Stimulated activated CD8-positive, alpha-beta memory T cell treated with anti-CD3 and anti-CD28 coated beads, Interleukin-12 subunit alpha, Interleukin-12 subunit beta, amount 100 ng/mL, for 1 hour (primary cell): ENCODE measurements around the gene TPI1.
"Not testable (repeated sequence)": the region's sequence is repeated elsewhere in the genome, so short reads cannot be mapped to it uniquely, and the experiment has no call there.

Experiments
- DNase-seq: peaks from one replicate; pipeline ENCODE4 v3.0.0-alpha.2; 2020; ENCODE audit warnings: low read depth

TPI1 gene

GRCh38 chr12:6847676-6848075 lies 19.7 kb upstream of the TPI1 start:
- DNase-seq, result no peak

DNA sequence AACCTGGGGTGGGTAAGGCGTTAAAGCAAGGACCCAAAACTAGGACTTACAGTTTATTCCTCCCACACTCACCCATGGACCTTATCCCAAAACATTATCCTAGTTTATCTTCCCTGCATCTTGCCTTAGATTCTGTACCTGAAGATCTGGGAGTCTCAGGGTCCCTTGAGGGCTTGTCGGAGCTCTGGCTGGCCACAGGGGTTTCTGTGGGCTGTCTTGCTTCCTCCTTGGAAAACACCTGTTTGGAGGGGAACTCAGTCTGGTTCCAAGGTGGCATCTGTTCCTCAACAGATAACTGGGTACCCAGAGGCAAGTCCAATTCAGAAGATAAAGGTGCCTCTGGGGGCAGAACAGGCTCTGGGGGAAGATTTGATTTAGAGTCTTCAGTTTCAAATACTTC lies 17.9 kb upstream of the TPI1 start:
- DNase-seq, result no peak

DNA sequence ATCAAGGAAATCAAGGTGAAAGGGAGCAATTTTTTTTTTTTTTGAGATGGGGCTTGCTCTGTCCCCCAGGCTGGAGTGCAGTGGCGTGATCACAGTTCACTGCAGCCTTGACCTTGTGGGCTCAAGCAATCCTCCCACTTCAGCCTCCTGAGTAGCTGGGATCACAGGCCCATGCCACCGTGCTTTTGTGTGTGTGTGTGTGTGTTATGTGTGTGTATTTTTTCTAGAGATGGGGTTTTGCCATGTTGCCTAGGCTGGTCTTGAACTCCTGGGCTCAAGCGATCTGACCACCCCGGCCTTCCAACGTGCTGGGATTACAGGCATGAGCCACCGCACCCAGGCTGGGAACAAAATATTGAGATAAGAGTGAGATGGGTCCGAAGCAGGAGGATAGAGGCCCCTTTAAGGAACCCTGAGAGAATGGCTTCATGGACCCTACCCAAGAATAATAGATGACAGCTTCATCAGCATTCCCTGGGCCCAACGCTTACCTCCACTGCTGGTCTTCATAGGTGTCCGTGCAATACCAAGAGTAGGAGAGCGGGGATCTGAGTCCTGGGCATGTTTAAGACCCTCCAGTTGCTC lies 17.3 kb upstream of the TPI1 start:
- no peak for DNase-seq

- no peak for DNase-seq
These were observed 16.6 kb upstream of the TPI1 start for GRCh38 chr12:6850796-6851152.

DNA sequence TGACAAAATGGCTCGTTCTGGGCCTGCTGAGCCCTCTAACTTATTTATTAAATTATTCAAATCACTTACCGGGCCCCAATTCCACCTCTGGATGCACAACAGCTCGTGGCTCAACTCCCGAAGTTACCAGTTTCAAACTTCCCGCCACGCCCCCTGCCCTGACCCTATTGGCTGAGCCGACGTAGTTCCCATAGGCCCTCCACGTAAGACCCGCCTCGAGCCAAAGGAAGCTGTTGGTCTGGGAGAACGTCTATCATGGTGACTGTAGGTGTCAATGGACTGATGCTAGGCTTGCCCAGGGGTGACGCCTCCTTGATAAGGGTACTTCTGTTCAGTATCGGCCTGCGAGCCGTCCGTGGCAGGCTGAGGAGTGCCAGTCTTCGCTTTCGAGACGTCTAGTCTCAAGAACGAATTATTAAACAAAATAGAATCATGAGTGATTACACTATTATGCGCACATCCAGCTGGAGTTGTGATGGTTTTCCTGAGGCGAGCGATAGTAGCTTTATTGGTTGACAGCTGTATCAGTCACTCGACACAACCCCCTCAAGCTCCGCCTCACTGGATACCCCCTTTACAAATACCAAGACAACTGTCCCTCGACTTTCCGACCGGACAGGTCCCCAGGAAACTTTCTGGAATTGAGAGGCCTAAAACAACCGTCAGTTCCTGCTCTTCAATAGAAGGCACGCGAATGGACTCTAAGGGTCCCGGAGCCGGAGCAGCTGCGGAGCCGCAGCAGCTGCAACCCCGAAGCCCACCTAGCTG lies 16.0 kb upstream of the TPI1 start, which contains the start of gene CDCA3:
Gene CDCA3, minus strand, starts transcription at position 134 of the 768 bp plus-strand sequence. CDS start 334 bp downstream, outside the sequence.
- peak; percentile 84 for DNase-seq

DNA sequence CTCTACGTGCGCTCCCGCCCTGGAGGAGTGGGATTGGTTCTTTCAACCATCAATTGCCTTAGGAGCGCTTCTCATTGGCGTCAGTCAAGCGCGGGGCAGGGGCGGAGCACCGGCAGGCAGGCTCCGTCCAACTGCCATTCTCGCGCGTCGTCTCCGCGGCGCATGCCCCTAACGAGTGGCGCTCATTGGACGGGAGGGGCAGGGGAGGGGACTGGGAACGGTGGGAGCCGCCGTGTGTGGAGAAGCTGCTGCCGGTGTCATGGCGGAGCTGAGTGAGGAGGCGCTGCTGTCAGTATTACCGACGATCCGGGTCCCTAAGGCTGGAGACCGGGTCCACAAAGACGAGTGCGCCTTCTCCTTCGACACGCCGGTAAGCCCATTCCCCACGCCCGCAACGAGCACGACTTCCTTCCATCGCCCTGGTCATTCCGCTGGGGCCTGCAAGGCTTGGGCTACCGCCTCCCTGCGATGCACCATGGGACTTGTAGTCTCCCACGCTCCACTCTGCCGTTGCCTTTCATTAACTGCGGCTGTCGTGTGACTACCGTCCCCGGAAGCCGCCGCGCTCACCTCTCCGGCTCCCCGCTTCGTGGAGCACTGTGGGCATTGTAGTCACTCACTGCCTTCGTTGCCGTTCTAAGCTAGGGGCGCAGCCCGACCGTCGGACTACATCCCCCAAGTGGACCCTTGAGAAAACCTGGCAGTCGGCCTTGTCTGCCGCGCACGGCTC lies 15.2 kb upstream of the TPI1 start, which contains the start of gene USP5:
Gene USP5, plus strand, starts transcription at position 230 of the 730 bp plus-strand sequence. Its CDS starts 30 bp downstream, at position 260.
- DNase-seq, result peak; percentile 96

DNA sequence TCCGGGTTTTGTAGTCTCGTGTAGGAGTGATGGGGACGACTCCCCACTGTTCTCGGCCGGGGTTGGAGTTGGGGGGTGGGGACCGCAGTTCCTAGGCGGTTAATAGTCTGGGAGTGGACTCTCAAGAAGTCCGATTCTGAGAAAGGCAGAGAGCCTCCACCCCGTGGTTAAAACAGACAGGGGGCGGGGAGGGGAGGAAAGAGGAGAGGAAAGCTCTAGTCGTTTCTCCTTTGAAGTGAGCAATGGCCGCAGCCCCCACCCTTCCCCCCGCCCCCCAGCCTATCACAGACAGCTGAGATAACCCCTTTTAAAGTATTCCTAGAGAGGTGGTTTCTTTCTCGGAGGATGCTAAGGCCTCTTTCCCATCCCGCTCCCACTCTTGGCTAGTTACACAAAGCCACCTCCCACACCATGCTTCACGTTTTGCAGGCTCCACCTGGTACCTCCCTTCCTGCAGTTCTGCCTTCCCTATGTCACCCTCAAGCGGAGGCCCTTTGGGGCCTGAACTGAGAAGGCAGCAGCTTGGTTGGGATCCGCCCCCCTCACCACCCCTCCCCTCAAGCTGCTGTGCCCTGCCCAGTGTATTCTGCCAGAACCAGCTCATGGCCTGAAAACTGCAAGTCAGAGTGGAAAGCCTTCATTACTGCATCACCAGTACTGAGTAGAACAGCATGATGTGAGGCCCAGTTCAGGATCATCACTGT lies 14.5 kb upstream of the TPI1 start:
- no peak for DNase-seq

DNA sequence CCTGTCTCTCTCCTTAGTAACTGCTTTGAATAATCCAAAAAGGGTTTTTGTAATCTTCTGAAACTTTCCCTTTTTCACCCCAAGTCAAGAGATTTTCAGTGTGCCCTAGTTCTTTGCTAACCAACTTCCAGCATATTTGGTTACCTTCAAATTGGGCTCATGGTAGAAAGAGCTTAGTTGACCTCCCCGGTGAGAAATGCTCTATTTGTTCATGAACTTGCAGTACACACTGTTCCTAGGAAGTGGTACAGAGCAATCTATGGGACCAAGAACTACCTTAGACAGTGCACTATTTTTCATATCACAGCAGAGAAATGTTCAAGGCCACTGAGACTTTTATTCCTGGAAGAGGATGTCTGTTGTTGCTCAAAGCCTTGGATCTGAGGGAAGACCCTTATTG lies 13.7 kb upstream of the TPI1 start:
- no peak for DNase-seq

- no peak for DNase-seq
These were observed 13.3 kb upstream of the TPI1 start for GRCh38 chr12:6854036-6854435.

DNA sequence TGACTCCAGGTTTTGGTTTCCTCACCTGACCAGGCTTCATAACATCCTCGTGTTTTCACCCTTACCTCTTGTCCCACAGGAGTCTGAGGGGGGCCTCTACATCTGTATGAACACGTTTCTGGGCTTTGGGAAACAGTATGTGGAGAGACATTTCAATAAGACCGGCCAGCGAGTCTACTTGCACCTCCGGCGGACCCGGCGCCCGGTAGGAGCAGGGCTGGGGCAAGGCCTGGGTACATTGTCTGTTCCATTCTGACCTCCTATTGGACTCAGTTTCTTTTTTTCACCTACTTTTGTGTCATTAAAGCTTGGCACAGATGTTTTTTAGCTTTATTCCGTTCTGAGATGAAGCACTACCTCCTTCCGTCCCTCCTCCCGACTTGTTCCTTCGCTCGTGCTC lies 12.0 kb upstream of the TPI1 start:
- DNase-seq, result no peak

DNA sequence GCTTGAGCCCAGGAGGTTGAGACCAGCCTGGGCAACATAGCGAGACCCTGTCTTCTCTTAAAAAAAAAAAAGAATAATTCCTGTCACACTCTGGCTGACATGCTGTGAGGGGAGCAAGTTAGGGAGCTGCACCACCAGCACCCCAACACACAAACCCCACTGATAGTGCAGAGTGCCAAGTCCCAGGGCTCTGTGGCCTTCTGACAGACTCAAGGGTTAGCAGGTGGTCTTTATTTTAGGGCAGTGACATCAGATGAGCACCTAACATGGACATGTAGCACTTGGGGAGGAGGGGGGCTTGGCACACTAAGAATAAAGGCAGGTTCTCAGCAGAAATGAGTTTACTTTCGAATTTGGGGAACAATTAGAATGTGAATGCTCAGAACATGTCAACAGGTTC lies 8.5 kb upstream of the TPI1 start:
- DNase-seq, result no peak

DNA sequence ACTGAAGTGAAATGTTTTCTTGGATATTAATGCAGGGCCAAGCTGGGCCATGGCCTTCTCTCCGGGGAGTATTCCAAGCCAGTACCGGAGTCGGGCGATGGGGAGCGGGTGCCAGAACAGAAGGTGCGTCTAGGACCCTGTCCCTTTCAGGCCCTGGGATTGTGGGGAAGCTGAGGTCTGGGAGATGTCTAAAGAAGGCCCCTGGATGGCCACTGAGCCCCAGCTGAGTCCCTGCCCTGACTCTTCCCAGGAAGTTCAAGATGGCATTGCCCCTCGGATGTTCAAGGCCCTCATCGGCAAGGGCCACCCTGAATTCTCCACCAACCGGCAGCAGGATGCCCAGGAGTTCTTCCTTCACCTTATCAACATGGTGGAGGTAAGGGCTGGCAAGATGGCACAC lies 7.2 kb upstream of the TPI1 start:
- DNase-seq, result no peak

GRCh38 chr12:6860942-6861341 lies 6.4 kb upstream of the TPI1 start:
- DNase-seq, result no peak

- no peak for DNase-seq
These were observed 5.9 kb upstream of the TPI1 start for GRCh38 chr12:6861391-6861790.

DNA sequence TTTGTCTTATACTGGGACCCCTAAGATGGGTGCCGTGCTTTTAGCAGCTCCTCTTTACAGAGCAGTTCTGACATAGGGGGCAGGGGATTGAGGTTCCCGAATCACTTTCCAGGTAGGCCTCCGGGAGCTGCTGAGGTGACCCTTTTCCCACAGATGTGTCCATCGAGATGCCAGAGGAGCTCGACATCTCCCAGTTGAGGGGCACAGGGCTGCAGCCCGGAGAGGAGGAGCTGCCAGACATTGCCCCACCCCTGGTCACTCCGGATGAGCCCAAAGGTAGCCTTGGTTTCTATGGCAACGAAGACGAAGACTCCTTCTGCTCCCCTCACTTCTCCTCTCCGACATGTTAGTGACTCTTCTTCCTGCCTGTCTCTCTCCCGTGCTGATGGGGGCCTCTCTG lies 4.3 kb upstream of the TPI1 start:
- no peak for DNase-seq

DNA sequence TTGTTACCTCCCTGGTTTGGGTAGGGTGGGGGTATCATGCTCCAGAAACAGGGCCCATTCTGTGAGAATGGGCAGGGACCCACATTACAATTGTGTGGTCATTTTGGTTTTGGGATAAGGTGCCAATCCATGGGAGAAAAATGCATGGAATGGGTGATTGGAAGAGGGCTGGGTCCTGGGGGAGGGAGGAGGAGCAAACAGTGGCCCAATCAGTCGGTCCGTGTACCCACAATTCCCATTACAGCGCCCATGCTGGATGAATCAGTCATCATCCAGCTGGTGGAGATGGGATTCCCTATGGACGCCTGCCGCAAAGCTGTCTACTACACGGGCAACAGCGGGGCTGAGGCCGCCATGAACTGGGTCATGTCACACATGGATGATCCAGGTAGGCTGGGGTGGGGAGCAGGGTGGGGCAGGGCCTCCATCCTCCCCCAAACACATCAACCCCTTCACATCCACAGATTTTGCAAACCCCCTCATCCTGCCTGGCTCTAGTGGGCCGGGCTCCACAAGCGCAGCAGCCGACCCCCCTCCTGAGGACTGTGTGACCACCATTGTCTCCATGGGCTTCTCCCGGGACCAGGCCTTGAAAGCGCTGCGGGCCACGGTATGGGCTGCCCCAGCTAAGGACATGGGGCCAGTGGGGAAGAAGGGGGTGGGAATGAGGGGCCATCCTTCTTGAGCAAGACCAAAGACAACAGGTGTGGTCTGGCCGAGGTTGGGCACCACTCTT lies 3.6 kb upstream of the TPI1 start:
- no peak for DNase-seq

GRCh38 chr12:6865307-6865706 lies 2.0 kb upstream of the TPI1 start:
- DNase-seq, result not testable (repeated sequence)

- no peak for DNase-seq
These were observed 990 bp upstream of the TPI1 start for GRCh38 chr12:6866163-6866919.

DNA sequence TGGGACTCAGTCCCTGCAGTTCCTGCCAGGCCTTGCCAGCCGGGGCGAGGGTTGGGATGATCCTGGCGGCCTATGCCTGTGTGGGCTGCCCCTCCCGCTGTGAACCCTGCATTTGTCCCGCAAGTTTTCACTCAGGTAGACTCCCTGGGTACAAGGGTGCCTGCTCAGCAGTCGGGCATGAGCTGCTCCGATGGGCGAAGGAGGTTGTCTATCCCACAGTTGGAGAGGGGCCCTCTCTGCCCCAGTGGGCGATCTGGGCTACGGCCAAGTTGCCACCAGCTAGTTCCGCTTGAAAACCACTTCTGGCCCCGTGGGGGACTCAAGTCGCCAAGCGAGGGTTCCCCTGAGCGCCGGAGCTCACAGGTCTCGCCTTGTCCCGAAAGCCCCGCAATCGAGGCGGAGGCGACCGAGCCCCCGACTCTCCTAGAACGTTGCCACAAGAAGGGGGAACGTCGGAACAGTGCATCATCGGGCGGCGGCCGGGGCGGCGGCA lies 365 bp upstream of the TPI1 start:
- no peak for DNase-seq

DNA sequence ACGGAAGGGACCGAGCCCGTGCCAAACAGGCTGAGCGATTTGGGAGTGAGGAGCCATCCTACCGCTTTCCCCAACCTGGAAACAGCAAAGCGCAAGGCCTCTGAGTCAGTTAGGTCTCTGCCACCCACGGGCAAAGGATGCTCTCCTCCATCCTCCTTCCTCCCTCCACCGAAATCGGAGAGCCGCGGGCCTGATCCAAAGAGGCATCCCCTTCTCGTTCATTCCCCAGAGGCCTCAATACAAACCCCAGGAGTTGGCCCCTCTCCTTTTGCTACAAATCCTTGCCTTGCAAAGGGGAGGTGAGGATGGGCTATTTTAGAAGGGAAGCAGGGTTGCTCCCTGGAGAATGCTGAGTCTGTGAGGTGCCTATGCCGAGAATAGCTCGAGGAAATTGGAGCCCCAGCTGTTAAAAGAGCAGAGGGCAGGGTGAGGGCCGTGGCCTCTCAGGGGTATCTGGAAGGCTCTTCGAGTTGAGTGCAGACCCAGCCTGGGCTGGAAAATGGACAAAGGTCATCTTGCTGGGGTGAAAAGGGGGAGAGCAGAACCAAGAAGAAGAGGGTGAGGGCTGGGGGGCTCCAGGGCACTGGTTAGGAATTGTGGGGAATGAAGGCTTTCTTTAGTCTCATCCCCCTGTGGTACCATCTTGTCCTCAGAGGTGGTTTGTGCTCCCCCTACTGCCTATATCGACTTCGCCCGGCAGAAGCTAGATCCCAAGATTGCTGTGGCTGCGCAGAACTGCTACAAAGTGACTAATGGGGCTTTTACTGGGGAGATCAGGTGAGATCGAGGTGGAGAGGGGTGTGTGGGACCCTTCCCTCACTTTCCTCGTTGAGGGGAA lies 1.1 kb downstream of the TPI1 start:
- DNase-seq, result no peak
